ENCODE data around the gene MEF2D. TPM values are rescaled to one million over a fixed set of nuclear protein-coding genes. Genes with fewer than 3 reads are reported as not detected.

The MEF2D gene
- total RNA-seq, 1 experiment from 2014 or later = 18.7 TPM

DNA sequence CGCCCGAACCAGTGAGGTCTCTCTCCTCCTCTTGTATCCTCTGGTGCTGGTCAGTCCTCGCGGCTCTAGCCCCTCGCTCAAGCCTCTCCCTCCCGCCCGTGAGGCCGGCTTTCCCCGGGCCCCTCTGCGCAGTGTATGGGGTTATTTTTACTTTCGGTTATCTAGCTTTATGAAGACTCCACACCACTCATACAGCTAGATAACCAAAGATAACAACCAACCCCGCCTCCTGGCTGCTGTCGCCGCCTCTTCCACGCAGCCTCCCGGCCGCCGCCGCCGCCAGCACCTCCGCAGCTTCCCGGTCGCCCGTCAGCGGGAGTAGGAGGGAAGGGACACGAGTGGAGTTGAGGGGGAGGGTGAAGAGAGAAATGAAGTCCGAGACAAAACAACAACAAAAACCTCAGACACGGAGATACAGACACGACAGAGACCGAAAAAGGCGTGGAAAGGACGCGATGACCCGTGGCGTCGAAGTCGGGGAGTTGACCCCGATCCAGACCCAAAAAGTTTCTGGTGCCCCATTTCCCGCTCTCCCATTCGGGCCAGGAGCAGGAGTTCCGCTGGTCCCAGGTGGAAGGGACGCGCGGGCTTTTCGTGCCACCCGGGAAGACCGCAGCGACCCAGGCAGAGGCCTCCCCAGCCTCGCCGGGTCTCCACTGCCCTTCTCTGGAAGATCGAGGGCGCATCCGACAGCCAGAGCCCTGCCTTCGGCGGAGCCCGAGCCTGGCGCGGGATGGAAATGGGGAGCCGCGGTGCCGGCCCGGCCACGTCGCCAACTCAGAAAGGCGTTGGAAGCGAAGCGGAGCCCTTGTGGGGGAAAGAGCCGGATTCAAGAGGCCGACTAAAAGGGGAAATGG lies 80.1 kb downstream of the MEF2D start:
- Mint-ChIP-seq H3K27me3 (ENCODE audit: low read depth) (peaks cover 75% of the 10 kb centered on the region), H3K9me3 (no peaks in the 10 kb centered on the region; a peak in 1 of 5 replicates), H3K36me3 (ENCODE audit: insufficient read depth in 1 of 3, low read depth in 3 of 3) (no peaks in the 10 kb centered on the region; a peak in 1 of 7 replicates), H3K4me3 (peak overlapping the region; percentile 55 to 84), H3K4me1 (peaks cover 40 to 47% of the 10 kb centered on the region in 2 experiments), H3K27ac (no peak overlapping the region; a peak in 1 of 7 replicates)
- Histone ChIP-seq H2BK5ac (ENCODE audit: insufficient read length, low read length) (no peak overlapping the region), H3K23me2 (ENCODE audit: insufficient read length, low read depth, low read length, poor library complexity, severe bottlenecking) (peaks cover 20% of the 10 kb centered on the region), H4K8ac (replicated peaks; ENCODE audit: insufficient read length, low read depth, low read length) (no peak overlapping the region), H3K56ac (ENCODE audit: insufficient read length, low read depth, low read length) (no peak overlapping the region), H3K9ac (ENCODE audit: extremely low read depth, insufficient read length, low read length) (no peak overlapping the region), H3K18ac (ENCODE audit: insufficient read length, low read depth, low read length) (no peak overlapping the region), H4K91ac (ENCODE audit: insufficient read length, low read depth, low read length) (no peak overlapping the region), H2BK120ac (ENCODE audit: low read depth, low read length, poor library complexity, severe bottlenecking) (no peak overlapping the region), H2BK15ac (ENCODE audit: low read depth, low read length) (no peak overlapping the region), H3K9me3 (ENCODE audit: control insufficient read depth, low read depth, low read length) (no peaks in the 10 kb centered on the region), H3K79me1 (ENCODE audit: insufficient read depth, low read depth, low read length, poor library complexity, severe bottlenecking) (no peaks in the 10 kb centered on the region), H3T11ph (ENCODE audit: low read length) (no peak overlapping the region), H3K27me3 (ENCODE audit: insufficient read depth, low read length) (peaks cover 39% of the 10 kb centered on the region), H3K14ac (ENCODE audit: insufficient read depth, low read length) (no peak overlapping the region), H3K79me2 (ENCODE audit: insufficient read depth, low read length) (no peaks in the 10 kb centered on the region), H3K4me2 (ENCODE audit: insufficient read depth, insufficient read length, low read length) (peak overlapping the region; percentile 51), H2BK20ac (ENCODE audit: low read depth, low read length, poor library complexity, severe bottlenecking) (no peak overlapping the region), H4K5ac (ENCODE audit: insufficient read length, low read depth, low read length) (no peak overlapping the region), H2BK12ac (ENCODE audit: insufficient read length, low read depth, low read length) (no peak overlapping the region), H3K23ac (ENCODE audit: insufficient read length, low read depth, low read length) (no peak overlapping the region), H3K4me1 (ENCODE audit: insufficient read depth, low read length) (no peaks in the 10 kb centered on the region; the same call in 1 of the 2 replicates), H4K20me1 (ENCODE audit: control insufficient read depth, insufficient read depth, insufficient read length) (no peaks in the 10 kb centered on the region), H2AFZ (ENCODE audit: low read length) (no peak overlapping the region), H3K27ac (ENCODE audit: insufficient read length, low read depth, low read length) (no peak overlapping the region), H3K4ac (ENCODE audit: low read depth, low read length) (no peak overlapping the region), H2AK5ac (ENCODE audit: insufficient read length, low read length) (no peak overlapping the region)
- no CpG with 5 or more reads among the region's 69 CpGs for WGBS (ENCODE audit: extremely low coverage, insufficient read length, low lambda C conversion rate)
- 0 out of 3 replicates have a peak, but pooled peaks have one; percentile 8 for TF ChIP-seq CTCF (conservative IDR thresholded peaks at IDR 0.05)
- DNase-seq = peak; percentile 41
